Endothelial cell of umbilical vein (primary cell): Measurements from ENCODE around the gene EXOC6B. TPM values are rescaled to one million over a fixed set of nuclear protein-coding genes. Genes with fewer than 3 reads are reported as not detected.
A peak's percentile ranks its signal among the peaks of the same experiment; 100 is the strongest.

ENCODE experiments used
- BruUV-seq: library from RNA; stranded (reverse); fragments of 400-500 nt; replicated peaks from 2 replicates; lab custom pipeline; 2021; lab: Mats Ljungman, UMichigan
- CTCF ChIA-PET: fragments of 300-600, 350-600 bp; sonication (Branson Sonifier 250); formaldehyde crosslinking; loops from one replicate; lab custom pipeline; 2021; ENCODE audit warnings: antibody characterized with exemption, inconsistent platforms; lab: Charles Lee
- POLR2A ChIA-PET: fragments of 300-600, 350-600 bp; sonication (Branson Sonifier 250); formaldehyde crosslinking; loops from one replicate; lab custom pipeline; 2021; ENCODE audit warnings: antibody characterized with exemption, inconsistent platforms; lab: Charles Lee
- DNase-seq: peaks from one replicate; pipeline ENCODE4 v3.0.0-alpha.2; 2011; ENCODE audit warnings: low read depth, low spot score
- FAIRE-seq: peaks from 2 replicates; lab custom pipeline; 2011; peaks lifted over from hg19 to GRCh38; lab: Jason Lieb, UNC
- H2AFZ ChIP-seq: 2 replicates; pipeline ENCODE4 v1.6.0; 2012; ENCODE audit warnings: low read depth, low read length, control low read depth, inconsistent platforms
- H3K27ac ChIP-seq: 2 replicates; pipeline ENCODE4 v1.5.1; 2011; ENCODE audit warnings: low read depth, mild to moderate bottlenecking, control low read depth, low read length, moderate library complexity; ENCODE audit not compliant: insufficient read depth
- H3K27me3 ChIP-seq, 2 experiments: 2 replicates each; pipeline versions ENCODE4 v1.6.0 to v1.6.1; 2011; ENCODE audit warnings: low read length in 2 of 2, mixed read lengths in 1 of 2; ENCODE audit not compliant: control insufficient read depth in 2 of 2, insufficient read depth in 2 of 2
- H3K36me3 ChIP-seq, 2 experiments: 2 replicates in 1 of 2; 3 replicates in 1 of 2; pipeline ENCODE4 v1.5.1; 2011; ENCODE audit warnings: low read length in 2 of 2, mild to moderate bottlenecking in 1 of 2, moderate library complexity in 1 of 2; ENCODE audit not compliant: control insufficient read depth in 2 of 2, insufficient read depth in 2 of 2; ENCODE audit errors: extremely low read depth in 1 of 2
- H3K4me1 ChIP-seq: 3 replicates; pipeline ENCODE4 v1.5.1; 2011; ENCODE audit warnings: mild to moderate bottlenecking, low read length; ENCODE audit not compliant: control insufficient read depth, insufficient read depth; ENCODE audit errors: extremely low read depth
- H3K4me2 ChIP-seq: 2 replicates; pipeline ENCODE4 v1.6.1; 2011; ENCODE audit warnings: low read length, control low read depth, mixed read lengths; ENCODE audit not compliant: insufficient read depth
- H3K4me3 ChIP-seq, 3 experiments: fragments of 200-600 bp in 1 of 3; sonication (generic), shearing (Covaris generic) in 1 of 3; replicated peaks in 1 of 3; 2 replicates each; pipeline ENCODE4 v1.5.1; 2011 to 2016; ENCODE audit warnings: control low read depth in 3 of 3, low read length in 3 of 3, mild to moderate bottlenecking in 2 of 3, inconsistent platforms in 1 of 3, low read depth in 1 of 3, moderate library complexity in 1 of 3; ENCODE audit not compliant: insufficient read depth in 1 of 3
- H3K79me2 ChIP-seq: 2 replicates; pipeline ENCODE4 v1.6.0; 2012; ENCODE audit warnings: low read length, inconsistent platforms; ENCODE audit not compliant: control insufficient read depth, insufficient read depth
- H3K9ac ChIP-seq: replicated peaks from 2 replicates; pipeline ENCODE3; 2011; ENCODE audit warnings: low read length, control low read depth; ENCODE audit not compliant: insufficient read depth; ENCODE audit errors: extremely low read depth
- H3K9me1 ChIP-seq: replicated peaks from 3 replicates; pipeline ENCODE4 v1.6.0; 2011; ENCODE audit warnings: mild to moderate bottlenecking, low read length; ENCODE audit not compliant: control insufficient read depth, insufficient read depth; ENCODE audit errors: extremely low read depth
- H3K9me3 ChIP-seq: replicated peaks from 2 replicates; pipeline ENCODE4 v1.5.1; 2012; ENCODE audit warnings: low read length, inconsistent platforms; ENCODE audit not compliant: control insufficient read depth, insufficient read depth
- H4K20me1 ChIP-seq: replicated peaks from 2 replicates; pipeline ENCODE3; 2011; ENCODE audit warnings: mild to moderate bottlenecking, low read length; ENCODE audit not compliant: control insufficient read depth, insufficient read depth; ENCODE audit errors: extremely low read depth
- CTCF ChIP-seq, 2 donors: IDR thresholded peaks; 1 replicate in 1 of 2; 2 replicates in 1 of 2; pipeline ENCODE4 v1.5.1; 2011; ENCODE audit warnings: low read length in 2 of 2, mild to moderate bottlenecking in 2 of 2, moderate library complexity in 2 of 2, control low read depth in 1 of 2, inconsistent platforms in 1 of 2, low read depth in 1 of 2; ENCODE audit not compliant: insufficient read depth in 1 of 2; ENCODE audit errors: extremely low read depth in 1 of 2
- EZH2 ChIP-seq: IDR thresholded peaks from 2 replicates; pipeline ENCODE4 v1.6.1; 2012; ENCODE audit warnings: borderline replicate concordance, low read depth, mild to moderate bottlenecking, moderate library complexity, low read length, inconsistent platforms; ENCODE audit not compliant: severe bottlenecking
- FOS ChIP-seq: IDR thresholded peaks from 2 replicates; pipeline ENCODE4 v1.6.1; 2011; ENCODE audit warnings: mild to moderate bottlenecking, low read length, moderate library complexity, borderline replicate concordance; ENCODE audit not compliant: insufficient read depth
- GATA2 ChIP-seq: IDR thresholded peaks from 2 replicates; pipeline ENCODE4 v1.7.0; 2011; ENCODE audit warnings: low read depth, mild to moderate bottlenecking, moderate library complexity, mixed read lengths, low read length; ENCODE audit not compliant: insufficient read length, insufficient read depth
- JUN ChIP-seq: IDR thresholded peaks from 2 replicates; pipeline ENCODE4 v1.6.1; 2011; ENCODE audit warnings: borderline replicate concordance, low read depth; ENCODE audit not compliant: insufficient read length, insufficient read depth
- MAX ChIP-seq: IDR thresholded peaks from 2 replicates; pipeline ENCODE4 v1.6.1; 2011; ENCODE audit not compliant: insufficient read depth, insufficient read length
- MYC ChIP-seq: IDR thresholded peaks from one replicate; pipeline ENCODE4 v1.6.1; 2011; ENCODE audit warnings: mild to moderate bottlenecking, low read depth, low read length
- POLR2A ChIP-seq: IDR thresholded peaks from 2 replicates; pipeline ENCODE4 v1.6.1; 2012; ENCODE audit warnings: low read depth, mild to moderate bottlenecking, control low read depth, low read length
- POLR2AphosphoS5 ChIP-seq: IDR thresholded peaks from 2 replicates; pipeline ENCODE4 v1.6.1; 2012; ENCODE audit warnings: low read depth, mild to moderate bottlenecking, control low read depth, low read length, moderate library complexity; ENCODE audit not compliant: insufficient read depth
- dilution Hi-C: fragments of 300-500 bp; cut with MboI; formaldehyde crosslinking; loops from one replicate; pipeline ENCODE4 v1.15.0; 2019; ENCODE audit warnings: low sequenced_read_pairs; ENCODE audit not compliant: extremely low pct_ligation_motif_present
- intact Hi-C: fragments of 100-400 bp; cut with micrococcal nuclease; formaldehyde crosslinking; loops from one replicate; pipeline ENCODE4 v1.10.0; 2022
- polyA plus RNA-seq, 4 experiments: library from polyadenylated mRNA; depleted of rRNA in 3 of 4; stranded (reverse) in 3 of 4; unstranded in 1 of 4; fragments of >200 nt; gene quantifications; 2 replicates each; pipeline versions ENCODE4 v1.2.1 to v1.2.3, GENCODE V29; 2011 to 2012; ENCODE audit warnings: missing spikeins in 1 of 4
- total RNA-seq: library from RNA; stranded (reverse); gene quantifications from 2 replicates; pipeline ENCODE4 v1.2.3, GENCODE V29; 2021

EXOC6B gene
- total and polyA plus RNA-seq, 2 donors (not counting 3 experiments of a cell fraction or from before 2014, with no cell fraction given), result 10.8 to 34.8 TPM

- H3K79me2 ChIP-seq, result no peaks in the 10 kb centered on the region
- H3K9ac ChIP-seq, result no peak overlapping the region
- POLR2A ChIA-PET, result no interaction called here
- no peaks in the 10 kb centered on the region for H4K20me1 ChIP-seq
- TF ChIP-seq POLR2AphosphoS5, result no peak
- TF ChIP-seq GATA2, result no peak
- no peak for TF ChIP-seq JUN
- no peak for TF ChIP-seq POLR2A
- TF ChIP-seq CTCF (IDR thresholded peaks at IDR 0.05; ENCODE audit: extremely low read depth in 1 of 2, insufficient read depth in 1 of 2, low read depth in 1 of 2, low read length in 2 of 2), result no peak
- TF ChIP-seq MAX, result no peak
- TF ChIP-seq MYC, result no peak
- no peak for TF ChIP-seq FOS
- no peak for TF ChIP-seq EZH2
- no peaks in the 10 kb centered on the region for H3K36me3 ChIP-seq
- H3K27me3 ChIP-seq, result no peaks in the 10 kb centered on the region
- H2AFZ ChIP-seq, result no peak overlapping the region
- FAIRE-seq (no peak), DNase-seq (peak; percentile 53)
- H3K9me1 ChIP-seq, result no peaks in the 10 kb centered on the region
- H3K9me3 ChIP-seq, result no peaks in the 10 kb centered on the region
- no peak overlapping the region for H3K4me3 ChIP-seq
- dilution Hi-C loops (no loop called here), intact Hi-C loops (no loop called here)
- H3K4me2 ChIP-seq, result no peak overlapping the region
- no TSS peak for BruUV-seq
- H3K4me1 ChIP-seq, result no peaks in the 10 kb centered on the region
- no peak overlapping the region for H3K27ac ChIP-seq
- CTCF ChIA-PET, result interaction anchor here (1.0 kb wide), 1 partner anchor 60 kb away, joined by 3 read pairs; no protein-coding TSS in a partner anchor
These were observed 140.1 kb downstream of the EXOC6B start for GRCh38 chr2:72685638-72686213.
